ELF-1 (cell line): Measurements from ENCODE around the gene NID2.
A peak's percentile ranks its signal among the peaks of the same experiment; 100 is the strongest.

Source experiments
- DNase-seq: peaks from one replicate; pipeline ENCODE4 v3.0.0-alpha.2; 2016; ENCODE audit warnings: low read depth, low spot score

The NID2 gene

DNA sequence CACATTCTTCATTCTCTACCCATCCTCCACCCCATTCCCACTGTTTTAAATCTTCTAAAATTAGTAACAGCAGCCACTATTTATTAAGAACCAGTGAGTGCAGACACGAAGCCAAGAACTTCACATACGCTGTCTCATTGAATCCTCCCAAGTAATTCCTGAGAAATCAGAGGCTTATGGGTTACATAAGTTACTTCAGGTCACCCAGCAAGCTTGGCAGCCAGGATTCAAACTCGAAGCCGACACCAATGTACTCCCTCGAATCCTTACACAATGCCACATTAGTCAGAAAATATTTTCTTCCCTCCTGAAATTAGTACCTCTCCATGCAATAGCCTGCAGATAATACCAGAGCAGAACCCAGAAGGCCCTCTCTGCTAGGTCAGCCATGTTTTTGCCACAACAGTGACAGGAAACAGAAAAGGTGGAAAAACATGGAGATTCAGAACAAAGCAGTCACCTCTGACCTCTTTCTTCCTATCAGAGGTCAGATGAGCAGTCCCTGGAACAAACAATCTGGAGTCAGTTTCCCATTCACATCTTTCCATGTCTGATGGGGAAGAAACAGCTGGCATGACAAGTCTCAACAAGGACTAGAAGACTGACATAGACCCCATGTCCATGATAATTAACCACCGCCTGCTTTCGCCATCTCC is 16.4 kb downstream of the NID2 start:
- no peak for DNase-seq

DNA sequence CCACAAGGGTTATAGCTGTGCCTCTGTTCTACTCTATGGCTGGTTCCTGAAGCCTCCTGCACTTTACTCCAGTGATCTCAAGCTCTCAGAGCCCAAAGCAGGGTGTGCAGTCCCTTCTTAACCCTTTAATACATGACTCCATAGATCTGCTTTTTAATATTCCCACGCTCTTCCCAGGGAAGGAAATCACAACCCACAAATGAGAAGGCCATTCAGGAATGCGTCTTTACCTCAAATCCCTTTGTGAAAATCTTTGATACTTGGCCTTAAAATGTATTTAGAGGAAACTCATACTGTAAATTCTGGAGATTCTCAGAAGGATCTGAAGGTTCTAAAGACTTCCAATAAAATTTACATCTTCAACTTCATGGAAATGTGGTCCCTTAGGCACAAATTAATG is 17.0 kb downstream of the NID2 start:
- no peak for DNase-seq

DNA sequence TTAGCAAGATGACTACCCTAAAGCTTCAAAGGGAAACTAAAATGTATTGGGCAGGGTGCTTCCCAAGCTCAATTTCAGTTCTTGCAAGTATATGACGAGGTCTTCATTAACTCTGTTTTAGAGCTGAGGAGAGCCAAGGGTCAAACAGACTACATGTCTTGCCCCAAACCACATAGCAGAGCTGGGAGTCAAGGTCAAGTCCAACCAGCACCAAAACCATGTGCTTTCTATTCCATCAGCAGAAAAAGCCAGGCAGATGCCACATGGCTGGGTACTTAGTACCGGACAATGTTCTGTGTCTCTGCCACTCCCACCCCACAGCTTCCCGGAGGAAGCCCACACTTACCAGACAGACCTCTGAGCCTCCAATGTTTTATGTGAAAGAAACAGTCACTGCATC is 17.6 kb downstream of the NID2 start:
- DNase-seq: no peak

DNA sequence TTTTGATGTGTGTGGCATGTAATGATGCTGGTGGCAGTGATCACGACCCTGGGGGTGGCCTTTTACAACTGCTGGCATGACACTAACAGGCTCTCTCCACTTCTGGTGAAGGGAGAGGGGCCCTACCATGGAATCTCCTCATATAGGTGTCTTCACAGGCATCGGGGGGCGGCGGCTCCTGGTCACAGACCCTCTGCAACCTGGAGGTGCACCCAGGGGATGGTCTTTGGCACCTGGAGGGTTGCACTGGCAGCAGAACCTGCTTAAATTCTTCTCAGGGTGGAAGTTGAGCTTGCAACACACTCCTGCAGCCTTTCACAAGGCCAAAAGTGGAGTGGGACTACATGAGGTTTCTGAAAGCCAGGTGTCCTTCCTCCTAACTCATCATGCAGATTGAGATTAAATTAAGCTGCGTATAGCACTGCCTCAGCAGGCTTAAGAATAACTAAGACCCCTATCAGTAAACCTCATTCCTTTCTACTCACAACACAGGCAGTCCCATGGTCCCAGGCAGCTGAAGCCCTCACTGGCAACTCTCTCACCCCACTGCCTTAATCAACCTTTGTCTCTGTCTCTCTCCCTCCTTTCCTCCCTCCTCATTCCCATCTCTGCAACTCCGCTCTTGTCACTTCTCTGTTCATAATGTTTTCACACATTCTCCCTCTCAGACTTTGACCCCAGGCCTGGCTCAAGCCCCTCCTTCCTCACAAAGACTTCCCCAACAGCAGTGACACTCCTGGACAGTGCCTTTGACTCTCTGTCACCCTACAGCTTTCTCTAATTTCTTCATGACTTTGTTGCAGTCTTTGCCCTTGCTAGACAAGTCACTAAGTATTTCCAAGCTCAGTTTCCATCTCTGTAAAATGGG is 18.9 kb downstream of the NID2 start:
- DNase-seq: no peak

DNA sequence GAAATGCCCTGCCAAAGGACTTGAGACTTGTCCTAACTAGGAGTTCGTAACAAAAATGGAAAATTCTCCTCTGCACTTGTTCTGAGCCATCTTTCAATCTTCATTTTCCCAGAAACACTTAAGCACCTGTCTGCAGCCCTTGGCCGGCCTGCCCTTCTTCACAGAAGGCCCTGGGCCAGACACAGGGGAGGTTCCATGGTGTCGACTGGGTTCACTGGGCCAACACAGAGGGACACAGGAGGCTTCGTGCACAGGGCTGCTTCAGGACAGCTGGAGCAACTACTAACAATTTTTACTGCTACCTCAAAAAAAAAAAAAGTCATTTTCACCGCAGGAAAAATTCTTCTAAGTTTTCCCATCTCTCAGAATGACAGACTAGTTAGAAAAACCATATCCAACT is 19.6 kb downstream of the NID2 start:
- no peak for DNase-seq

DNA sequence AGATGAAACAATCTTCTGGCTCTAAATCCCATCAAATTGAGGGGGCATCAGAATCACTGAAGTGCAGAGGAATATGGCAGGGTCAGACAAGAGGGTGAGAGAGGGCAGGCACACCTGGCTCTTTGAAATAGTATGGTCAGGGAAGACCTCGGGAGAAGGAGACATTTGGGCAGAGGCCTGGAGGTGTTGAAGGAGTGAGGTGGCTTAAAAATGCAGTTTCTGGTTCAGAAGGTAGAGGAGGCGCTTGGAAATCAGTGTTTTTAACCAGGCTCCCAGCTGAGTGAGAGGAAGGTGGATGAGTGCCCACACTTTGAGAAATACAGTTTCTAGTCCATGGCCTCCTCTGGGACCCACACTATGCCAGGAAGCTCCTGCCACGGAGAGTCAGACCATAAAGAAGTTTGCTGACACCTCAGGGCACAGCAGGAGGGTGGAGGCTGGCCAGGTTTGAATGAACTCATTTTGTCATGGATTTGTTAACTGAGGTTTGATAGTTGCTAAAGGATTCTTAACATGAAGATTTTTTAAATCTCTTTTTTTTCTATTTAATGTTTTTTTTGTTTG is 20.1 kb downstream of the NID2 start:
- DNase-seq: no peak

DNA sequence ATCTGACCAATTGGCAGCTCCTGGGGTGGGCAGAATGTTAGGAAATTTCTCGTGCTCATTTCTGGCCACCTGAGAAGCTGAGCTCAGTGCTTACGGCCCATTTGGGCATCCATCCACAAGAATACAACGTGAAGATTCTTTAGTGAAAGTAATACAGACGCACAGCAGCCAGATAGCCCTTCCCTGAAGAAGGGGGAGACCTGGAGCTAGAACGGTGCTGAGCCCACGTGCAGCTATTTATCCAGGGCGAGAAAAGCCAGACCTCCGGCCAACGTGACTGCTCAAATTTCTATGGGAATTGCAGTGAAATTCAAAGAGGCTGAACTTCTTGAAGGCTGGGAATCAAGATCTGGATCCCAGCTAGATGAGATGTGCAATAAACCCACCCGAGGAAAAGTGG is 20.7 kb downstream of the NID2 start:
- no peak for DNase-seq

DNA sequence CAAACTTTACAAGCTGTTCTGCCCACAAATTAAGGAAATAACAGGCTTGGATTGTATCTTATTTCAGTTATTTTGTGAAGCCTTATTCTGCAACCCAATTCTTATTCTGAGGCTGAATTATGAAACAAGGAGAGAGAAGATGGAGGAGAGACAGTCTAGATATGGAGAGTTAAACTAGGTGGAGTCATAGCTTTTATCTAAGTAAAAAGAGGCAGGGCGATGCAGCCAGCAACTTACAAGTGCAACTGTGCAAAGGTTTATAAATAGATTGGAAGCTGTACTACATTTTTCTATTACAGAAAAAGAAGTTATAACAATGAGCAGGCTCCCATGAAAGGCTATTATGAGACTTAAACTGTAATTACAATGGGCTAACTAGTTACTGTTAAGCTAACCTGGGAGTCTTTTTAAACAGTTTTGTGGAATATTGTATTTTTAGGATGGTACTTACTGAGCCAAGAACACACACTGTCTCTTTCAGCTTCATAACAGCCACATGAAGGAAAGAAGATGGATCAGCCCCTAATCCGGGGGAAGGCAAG is 22.4 kb downstream of the NID2 start:
- no peak for DNase-seq

DNA sequence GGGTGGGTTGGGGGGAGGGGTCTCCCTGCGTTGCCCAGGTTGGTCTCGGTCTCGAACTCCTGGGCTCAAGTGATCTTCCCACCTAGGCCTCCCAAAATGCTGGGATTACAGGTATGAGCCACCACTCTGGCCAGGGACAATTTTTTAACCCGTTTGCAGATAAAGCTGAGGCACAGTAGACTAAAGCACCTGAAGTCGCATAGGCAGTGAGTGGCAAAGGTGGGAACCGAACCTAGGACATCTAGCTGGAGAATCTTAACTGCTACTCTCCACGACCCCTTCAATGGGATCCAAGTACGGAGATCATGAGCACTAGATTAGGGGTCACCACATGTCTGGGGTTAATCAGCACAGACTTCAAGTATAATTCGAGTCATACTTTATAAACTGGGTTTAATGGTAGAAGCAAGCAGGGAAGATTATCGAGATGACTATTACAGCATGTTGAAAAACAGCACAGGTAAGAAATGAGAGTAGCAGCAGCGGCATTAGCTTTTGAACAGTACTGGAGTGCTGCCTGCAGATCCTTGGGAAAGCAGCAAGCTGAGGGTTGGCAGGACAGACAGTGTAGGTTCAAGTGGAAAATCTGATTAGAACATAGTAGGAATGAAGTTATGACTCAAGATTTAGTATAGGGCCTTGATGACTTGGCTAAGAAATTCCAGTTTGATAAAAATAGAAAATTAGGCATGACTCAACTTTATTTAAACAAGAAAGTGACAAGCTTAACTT is 23.9 kb downstream of the NID2 start:
- no peak for DNase-seq

DNA sequence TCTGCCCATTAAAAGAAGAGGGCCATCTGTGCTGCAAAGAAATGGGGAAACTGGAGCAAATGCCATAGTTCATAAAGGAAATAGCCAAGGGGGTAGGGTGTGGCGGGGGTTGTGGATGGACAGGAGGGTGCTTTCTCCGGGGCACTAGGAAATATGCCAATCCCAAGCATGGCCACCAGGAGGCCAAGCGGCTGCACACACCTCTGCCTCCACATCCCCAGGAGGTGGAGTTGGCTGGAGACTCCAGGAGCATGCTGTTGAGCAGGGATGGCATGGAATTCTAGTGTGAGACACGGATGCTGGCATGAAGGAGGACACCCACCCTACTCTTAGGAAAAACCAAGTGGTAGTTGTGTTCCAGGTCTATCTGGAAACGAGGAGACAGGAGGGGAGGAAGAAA is 25.2 kb downstream of the NID2 start:
- DNase-seq: peak; percentile 81

DNA sequence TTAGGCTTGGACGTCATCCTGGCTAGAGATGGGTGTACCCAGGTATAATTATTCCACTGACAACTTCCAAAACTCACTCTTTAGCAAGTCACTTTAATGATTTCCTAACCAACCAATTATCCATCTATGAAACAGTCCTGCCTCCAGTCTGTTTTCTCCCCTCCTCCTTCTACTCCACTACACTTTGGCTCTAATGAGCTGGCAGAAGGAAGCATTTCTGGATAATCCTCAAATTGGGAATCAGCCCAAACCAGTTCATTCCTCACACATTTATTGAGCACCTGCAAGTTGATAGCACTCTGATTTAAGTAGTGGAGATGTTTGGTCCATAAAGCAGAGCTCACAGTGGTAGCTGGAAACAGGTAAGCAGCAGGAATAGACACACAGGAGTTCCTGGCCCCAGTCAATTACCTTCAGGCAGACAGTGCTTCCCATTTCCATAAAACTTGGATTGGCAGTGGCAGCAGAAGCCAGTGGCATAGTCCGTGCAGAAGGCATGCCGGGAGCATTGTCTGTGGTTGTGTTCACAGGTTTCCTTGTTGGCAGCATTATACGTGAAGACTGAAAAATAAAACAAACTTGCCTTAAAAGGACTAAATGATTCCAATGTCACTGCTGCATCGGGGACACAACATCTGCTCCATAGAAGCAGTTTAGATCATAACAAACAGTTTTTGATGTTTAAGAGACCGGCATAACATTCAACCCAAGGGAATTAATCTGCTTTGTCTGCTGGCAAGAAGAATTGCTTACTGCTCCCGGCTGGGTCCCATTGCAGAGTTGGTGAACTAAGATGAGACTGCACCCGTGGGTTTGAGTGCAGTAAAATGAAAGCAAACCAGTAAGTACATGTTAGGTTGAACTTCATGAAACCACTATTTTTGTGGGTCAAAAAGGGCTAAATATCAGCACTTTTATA is 26.2 kb downstream of the NID2 start:
- no peak for DNase-seq

DNA sequence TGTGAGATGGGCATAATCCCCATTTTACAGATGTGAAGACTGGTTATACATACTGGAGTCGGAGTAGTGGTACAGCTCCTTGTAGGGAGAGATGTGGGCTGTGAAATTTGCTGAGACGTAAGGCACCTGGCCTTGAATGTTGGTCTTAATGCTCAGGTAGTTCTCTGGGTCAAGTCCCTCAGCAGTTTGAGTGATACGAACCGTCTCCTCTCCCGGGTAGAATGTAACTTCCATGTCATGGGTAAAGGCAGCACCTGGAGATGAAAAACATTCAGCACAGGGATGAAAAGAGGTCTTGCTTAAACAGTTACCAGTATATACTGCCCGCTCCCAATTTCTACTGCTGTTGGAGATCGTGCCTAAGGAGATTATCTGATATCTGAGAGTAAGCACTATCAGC is 28.3 kb downstream of the NID2 start:
- no peak for DNase-seq

DNA sequence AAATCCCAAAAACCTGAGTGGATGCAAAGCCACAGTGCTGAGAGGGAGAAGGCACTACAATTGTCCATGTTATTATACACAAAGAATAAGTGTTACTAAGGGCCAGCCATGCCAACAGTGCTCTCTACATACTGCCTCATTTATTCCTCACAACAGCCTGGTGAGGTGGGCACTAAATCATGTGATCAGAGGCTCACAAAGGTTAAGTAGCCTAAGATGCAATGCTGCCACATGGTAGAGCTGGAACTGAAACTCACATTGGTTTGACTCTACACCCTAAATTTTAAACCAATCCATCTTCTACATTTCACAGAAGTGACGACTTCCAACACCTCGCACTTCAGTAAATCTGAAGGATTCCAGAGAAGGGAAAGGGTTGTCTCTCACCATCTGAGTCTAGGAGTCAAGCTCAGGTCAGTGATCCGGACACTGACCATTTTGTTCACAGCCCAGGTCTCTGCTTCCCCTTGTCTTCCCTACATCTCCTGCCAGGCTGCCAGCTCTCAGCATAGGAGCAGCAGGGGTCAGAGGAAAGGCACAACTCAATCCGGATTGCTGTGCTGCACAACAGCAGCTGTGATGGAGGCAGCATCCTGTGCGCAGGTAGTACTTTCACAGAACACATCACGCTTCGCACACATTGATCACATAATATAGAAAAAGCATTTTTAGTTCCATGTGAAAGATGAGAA is 29.6 kb downstream of the NID2 start:
- no peak for DNase-seq

DNA sequence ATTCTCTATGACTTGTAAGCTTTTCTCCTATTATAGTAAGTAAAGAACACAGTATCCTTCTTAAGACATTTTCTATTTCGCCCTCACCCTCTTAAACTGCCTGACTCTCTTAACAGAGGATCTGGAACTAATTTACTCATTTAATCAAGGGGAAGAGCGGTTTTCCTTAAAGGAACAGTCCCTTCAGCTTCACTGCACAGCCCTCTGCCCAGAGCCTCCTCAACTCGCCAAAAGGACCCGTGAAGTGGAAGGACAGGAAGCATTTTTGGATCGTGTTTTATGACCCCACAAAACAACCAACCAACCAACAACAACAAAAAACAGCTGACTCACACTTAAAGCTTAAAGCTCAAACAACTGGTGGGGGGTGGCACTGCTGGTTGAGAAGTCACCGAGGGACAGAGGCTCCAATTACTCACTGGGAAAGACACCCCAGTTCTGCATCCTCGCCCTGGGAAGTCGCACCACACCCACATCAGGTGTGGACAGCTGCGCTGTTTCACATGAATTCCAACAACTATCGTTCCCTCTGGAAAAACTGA is 35.7 kb downstream of the NID2 start:
- DNase-seq: no peak

DNA sequence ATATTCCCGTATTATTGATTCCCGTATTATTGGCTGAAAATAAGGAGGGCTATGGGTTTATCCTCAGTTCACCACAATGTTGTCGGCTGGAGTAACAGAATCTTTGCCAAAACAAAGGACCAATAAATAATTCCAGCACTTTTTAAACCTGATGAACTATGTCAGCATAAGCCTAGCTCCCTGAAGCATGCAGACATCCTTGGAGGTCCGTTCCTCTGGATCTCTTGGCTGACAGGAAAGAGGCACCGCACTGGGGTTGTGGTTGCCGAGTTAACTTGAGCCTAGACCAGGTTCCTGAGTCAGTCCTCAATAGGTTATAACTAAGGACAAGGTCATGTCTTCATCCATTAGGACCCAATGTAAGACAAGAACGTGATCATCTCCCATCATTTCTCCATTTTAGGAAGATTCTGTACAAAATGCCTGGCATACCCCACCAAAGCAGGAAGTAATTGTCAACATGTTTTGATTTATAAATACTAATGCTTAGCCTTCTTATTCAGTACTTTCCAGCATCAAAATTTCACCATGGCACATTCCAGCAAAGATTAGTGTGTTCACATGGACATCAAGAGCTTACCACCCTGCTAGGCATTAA is 36.6 kb downstream of the NID2 start:
- DNase-seq: no peak

DNA sequence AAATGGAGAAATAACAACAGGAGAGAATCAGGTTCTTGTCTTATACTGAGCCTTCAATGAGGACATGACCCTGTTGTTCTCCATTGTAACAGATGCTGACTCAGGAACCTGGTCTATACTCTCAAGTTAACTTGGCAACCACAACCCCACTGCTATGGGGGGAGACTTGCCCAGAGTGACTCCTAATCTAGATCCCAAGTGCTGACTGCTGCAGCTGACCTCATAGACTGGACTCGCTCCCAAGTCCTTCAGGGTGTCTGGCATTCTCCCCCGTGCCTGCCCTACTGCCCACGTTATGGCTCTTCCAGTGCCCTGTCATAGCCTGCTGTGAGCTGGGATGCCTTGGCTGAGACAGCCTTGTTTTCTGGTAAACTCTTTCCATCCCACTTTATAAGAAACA is 37.1 kb downstream of the NID2 start:
- DNase-seq: no peak

DNA sequence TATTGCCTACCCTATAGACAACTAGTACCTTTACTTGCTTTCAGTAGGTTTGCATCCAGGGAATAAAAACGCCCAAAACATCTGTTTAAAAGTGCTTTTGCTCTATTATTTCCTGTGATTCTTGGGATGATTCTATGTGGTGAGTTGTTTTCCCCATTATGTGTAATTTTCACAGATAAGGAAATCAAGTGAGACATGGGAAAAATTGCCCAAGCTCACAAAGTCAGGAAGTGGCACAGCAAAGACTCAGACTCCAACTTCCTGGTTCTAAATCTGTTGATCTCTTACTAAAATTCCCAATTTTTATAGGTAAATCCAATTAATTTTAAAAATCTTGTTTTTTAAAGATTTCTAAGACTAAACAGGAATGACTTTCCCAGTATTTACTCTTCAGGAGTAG is 39.0 kb downstream of the NID2 start:
- no peak for DNase-seq

DNA sequence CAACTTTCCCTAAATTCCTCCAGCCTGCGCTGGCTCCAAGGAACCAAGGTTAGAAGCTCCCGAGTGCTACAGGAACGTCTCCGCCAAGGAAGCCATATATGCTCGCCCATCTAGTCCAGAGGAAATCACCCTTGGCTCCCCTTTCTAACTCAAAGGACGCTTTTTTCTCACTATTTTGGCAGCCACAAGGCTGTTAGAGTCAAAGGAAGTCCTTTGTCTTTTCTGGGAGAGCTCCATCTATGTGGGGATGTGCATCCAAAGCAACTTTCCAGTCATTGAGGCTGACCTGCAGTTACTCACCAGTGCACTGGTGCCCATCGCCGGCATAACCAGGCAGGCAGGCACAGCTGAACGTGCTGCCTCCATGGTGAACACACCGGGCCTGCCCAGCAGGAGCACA is 42.0 kb downstream of the NID2 start:
- DNase-seq: no peak

DNA sequence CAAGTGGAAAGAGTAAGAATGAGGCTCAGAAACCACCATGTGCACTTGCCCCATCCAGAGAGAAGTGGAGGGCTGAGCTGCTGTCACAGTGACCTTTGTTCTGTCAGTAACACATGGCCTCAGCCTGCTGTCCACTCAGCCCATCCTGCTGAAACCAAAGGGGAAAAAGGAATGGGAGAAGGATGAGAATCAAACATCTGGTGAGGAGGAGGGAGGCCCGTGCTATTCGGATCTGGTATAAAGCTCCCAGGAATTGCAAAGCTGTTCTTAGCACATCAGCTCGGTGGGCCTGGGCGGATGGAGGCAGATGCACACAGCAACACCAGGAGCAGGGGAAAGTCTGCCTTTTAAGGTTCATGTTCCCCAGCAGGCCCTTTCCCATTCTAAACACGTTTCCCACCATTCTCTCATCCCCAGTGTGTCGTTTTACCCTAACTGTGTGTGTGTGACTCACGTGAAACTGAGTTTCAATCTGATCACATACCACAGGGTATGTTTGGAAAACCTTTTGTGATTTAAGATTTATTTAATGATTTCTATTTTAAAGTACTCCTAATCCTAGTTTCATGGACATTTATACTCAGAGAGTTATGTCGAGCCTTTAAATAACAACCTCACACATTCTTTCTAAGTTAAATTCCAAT is 42.7 kb downstream of the NID2 start:
- no peak for DNase-seq
